GM21717 (cell line): ENCODE results near the gene KIRREL1.

Experiments used
- ATAC-seq: cut with Tn5 transposase; IDR thresholded peaks from one replicate; pipeline ENCODE4 v1.9.1; 2021; ENCODE audit warnings: mild to moderate bottlenecking, moderate library complexity; ENCODE audit not compliant: unreplicated experiment

The KIRREL1 gene

DNA sequence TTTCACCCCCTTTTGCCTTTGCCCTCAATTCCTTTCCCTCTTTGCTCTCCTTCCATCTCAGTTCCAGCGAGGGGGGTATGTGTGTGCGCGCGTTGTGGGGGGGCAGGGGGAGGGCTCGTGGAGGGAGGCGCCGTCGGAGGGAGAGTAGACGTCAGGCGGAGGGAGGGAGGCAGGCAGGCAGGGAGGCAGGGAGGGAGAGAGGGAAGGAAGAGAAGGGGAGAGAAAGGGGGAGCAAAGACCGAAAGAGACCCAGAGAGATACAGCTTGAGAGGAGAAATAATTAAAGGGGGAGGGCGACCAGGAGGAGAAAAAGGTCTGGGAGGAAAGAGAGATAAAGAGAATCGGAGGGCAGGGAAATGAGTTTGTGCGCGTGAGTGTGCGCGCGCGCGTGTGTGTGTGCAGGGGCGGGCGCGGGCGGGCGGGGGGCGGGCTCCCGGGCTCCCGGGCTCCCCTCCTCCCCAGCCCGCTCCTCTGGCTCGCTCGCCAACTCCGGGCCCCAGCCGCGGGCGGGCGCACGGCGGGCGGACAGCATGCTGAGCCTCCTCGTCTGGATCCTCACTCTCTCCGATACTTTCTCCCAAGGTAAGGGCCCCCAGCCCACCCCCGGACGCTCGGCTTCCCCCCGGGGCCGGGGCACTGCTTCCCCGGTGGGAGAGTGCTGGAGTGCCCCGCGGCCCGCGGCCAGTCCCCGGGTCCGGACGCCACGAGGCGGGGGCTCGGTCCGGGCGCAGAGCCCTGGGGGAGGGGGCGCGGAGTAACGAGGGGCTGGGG is at the start of gene KIRREL1:
TSS of gene KIRREL1 (plus strand) at position 499 of the 771 bp plus-strand sequence. CDS start at position 531, 32 bp downstream.
- no peak for ATAC-seq

DNA sequence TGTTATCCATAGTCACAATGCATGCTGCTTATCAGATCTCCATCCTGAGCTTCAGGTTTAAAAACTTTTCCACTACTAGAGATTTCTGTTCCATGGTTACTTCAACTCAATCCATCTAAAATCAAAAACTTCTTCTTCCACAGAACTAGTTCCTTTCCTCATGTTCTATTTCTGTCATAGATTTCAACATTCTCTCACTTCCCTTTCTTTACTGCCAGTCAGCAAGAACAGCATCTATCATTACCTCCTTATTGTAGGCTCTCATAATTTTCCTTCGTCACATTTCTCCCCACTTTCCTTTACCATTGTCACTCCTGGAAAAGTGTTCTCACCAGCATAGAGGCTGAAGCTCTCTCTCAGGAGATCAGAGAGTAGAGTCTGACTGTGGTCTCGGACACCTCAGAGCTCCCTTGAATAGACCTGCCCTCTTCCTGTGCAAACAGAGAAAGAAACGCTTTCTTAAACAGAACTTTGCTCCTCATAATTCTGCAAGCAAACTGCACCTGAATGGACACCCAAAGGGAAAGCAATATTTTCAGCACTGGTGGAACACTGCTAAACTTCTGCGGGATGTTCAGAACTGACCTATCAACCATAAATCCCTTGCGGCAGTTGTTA is 48.7 kb upstream of the KIRREL1 start:
- ATAC-seq = no peak

DNA sequence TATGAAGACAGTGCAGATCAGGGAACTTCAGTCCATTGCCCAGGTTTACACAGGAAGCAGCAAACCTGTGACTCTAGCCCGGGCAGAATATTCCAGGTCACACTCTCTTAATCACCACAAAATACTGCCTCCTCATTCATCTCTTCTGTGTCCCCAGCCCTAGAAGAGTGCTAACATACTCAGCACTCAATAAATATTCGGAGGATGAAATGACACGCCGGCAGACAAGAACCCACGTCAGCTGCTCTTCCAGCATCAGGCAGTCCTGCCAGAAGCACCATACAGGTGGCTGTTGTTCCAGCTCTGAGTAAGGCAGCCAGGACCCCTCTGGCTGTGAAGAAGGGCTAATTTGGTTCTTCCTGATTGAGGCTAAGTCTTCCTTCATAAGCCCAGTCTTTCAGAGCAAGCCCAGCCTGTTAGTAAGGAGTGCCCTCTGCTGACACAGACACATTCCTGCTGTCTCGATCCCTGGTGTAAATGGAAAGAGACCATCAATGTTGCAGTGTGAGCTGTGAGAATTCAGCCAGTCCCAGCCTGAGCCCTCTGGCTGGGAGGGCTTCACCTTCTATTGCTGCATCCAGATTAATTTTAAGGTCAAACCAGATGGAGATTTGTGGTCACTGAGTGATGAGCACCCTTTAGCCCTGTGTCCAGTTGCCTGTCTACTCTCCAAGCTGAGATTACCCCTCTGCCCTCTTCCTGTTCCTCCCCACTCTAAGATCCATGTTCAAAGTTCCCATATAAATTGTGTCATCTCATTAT is 45.0 kb upstream of the KIRREL1 start:
- ATAC-seq = no peak

DNA sequence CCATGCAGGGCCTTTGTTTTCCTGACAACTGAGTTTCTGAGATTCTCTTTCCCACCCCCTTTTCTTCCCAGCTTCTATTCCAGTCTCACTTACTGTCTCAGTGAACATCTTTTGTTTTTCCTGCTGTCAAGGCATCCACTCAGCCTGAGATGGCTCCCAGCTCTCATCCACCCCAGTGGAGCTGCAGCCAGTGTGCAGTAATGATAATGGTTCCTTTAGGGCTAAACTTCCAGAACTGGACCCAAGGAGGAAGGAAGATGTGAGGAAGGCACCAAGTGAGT is 44.4 kb upstream of the KIRREL1 start:
- ATAC-seq = no peak

DNA sequence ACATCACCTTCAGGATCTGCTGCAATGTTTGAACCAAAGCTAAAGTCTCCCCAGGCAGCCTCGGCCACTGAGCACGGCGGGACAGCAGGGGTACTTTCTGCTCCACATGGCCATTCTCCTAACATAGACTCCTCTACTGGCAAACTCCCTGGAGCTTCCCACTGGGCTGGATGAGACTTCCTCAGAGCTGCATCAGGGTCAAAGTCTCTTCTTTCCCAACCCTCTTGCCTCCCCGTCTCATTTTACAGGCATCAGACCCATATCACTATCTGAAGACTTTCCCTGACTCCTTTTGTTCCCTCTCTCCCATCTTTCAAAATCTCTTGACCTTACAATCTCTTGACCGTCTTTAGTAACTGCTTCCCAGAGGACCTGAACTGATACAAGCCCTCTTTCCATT is 42.2 kb upstream of the KIRREL1 start:
- no peak for ATAC-seq

DNA sequence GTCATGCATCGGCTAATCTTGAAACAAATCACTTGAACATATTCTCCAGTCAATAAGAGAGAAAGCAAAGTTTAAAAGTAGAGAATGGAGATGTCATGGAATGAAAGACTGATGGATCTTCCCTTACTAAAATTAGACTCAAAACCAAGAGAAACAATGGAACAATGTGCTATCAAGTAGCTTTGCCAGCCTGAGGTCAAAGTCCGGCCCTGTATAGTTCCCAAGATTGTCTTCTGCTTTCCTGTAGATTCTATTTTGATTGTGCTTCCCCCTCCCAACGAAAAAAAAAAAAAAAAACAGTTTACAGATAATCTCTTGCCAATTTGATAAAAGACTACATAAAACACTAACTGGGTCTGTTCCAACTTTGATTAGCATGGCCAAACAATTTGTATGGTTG is 40.8 kb upstream of the KIRREL1 start:
- no peak for ATAC-seq

DNA sequence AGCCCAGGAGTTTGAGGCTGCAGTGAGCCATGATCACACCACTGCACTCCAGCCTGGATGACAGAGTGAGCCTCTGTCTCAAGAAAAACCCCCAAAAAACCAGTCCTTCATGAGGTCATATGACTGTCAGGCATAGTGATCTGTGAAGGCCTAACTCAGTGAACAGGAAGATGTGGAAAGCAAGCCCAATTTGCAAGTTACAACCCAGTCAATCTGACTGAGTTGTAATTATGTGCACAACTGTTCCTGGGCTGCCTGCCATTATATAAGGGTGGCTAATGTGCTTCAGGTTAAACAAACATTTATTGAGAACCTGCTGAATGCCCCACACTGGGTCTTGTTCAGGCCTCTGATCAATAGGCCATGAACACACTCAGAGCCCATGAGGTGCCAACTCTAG is 38.2 kb upstream of the KIRREL1 start:
- ATAC-seq = no peak

DNA sequence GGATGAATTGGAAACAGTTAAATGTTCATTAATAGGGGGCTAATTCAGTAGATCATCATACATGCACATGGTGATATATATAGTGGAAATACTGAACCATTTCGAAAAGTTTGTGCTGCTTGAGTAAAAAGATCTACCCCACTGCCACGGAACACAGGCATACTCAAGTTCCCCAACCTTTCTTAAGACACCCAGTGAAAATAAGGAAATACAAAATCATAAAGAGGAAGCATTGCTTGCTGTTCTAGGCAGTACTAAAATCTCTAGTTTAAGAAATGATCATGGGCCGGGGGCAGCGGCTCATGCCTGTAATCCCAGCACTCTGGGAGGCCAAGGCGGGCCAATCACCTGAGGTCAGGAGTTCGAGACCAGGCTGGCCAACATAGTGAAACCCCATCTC is 37.6 kb upstream of the KIRREL1 start:
- no peak for ATAC-seq

DNA sequence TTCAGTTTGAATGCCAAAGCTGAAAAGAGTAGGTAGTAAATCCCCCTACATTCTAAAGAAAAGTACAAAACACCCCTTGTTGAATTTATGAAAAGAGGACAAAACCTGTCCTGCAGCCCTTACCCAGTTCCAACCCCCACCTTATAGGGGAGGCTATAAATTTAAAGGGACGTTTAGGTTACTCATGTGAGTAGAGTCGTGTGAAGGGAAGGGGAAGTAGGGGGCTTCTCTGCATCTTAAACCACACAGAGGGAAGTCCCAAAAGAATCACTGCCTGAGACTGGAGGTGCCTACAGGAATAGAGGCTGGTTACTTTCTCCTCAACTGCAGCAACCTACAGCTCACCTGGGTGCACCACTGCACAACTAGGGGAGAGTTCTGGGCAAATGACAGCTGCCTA is 36.7 kb upstream of the KIRREL1 start:
- no peak for ATAC-seq

DNA sequence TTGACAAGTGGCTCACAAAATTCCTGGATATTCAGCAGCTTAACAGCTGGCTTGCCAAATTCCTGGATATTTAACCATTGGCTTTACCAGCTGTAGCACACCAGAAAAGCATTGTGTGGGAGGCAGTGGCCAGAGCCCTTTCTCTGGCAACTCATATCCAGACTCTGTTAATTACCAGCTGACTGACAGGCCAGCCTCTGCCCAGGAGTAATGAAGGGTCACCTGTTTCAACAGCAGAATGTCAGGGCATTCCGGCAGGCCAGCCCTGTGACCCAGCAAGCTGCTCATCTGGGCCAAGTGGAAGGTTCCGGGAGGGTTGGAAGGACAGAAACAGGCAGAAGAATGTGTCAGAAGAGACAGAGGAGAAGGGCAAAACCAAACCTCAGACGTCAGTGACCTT is 35.2 kb upstream of the KIRREL1 start:
- no peak for ATAC-seq

DNA sequence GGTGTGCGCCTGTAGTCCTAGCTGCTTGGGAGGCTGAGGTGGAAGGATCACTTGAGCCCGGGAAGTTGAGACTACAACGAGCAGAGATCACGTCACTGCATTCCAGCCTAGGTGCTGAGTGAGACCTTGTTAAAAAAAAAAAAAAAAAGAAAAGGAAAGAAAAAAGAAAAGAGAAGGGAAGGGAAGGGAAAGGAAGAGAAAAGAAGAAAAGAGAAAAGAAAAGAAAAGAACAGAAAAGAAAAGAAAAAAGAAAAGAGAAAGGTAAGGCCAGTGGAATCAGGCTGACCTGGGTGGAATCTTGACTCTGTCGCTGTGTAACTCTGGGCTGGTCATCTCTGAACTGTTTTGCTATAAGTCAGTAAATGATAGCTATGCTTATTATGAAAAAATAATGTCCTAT is 33.7 kb upstream of the KIRREL1 start:
- ATAC-seq = no peak

DNA sequence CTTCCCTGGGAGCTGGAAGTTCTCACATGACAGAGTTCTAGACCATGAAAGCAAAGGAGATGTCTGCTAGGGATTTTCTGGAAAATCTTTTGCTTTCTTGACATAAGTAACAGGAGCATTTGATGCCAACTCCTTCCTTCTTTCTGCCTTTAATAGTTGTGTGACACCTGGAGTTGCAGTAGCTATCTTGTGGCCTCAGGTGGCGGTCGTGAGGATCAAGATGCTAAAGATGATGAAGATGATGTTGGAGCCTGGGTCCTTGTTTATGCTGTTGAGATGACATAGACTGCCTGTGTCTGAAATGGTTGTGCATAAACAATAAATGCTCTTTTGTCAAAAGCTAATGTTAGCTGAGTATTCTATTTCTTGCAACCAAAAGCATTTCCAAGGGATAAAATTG is 32.7 kb upstream of the KIRREL1 start:
- ATAC-seq = no peak

DNA sequence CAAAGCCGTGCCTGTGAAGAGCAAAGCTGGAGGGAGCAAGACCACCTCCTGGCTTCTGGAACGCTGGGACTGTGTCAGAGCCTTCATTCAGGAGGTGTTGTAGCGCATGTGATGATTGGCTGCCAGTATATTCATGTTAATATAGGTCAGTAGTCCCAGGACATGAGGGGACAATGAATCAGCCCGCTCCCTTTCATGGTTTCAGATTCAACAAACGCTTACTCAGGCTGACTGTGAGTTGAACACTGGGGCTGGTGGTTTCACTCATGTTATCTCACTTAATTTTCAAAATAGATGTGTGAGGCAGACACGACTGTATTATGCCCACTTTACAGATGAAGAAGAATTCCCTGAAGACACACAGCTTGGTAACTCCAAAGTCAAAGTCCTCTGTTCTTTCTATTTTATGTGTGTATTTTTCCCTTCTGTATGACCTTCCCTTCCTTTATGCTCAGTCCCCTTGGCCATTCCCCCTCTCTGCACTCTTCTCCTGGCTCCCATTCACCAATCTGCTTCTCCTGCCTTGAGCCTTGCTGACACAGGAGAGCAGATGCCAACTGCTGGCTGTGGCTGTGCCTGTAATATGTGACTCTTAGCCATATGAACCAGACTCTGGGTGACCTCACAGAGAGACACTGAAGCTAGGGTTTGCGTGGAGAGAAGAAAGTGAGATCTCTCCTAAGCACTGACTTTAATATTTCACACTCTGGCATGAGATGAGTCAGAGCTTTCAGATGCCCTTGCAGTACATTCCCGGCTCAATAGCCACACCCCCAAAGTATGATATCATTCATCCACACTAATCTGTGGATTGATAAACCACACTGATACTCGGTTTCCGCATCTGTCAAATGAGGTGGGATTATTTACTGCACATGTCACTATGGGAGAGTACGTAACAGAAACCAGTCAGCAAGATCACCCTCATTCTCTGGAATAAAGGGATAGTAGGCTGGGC is 31.4 kb upstream of the KIRREL1 start:
- ATAC-seq = peak; percentile 70

DNA sequence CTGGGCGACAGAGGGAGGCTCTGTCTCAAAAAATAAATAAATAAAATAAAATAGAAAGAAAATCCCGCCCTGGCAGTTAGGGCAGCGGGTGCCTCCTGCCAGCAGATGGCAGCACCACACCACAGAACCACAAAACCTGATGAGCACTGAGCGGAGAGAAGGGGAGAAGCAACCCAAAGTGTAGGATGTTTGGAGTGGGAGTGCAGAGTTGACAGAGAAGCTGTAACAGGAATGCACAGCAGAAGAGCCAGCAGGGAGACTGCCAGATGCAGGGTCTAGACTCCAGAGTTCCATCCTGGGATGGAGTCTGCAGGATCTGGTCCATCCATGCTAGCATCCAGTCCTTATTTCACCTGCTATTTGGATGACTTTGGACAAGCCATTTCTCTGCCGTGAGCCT is 29.7 kb upstream of the KIRREL1 start:
- ATAC-seq = no peak

DNA sequence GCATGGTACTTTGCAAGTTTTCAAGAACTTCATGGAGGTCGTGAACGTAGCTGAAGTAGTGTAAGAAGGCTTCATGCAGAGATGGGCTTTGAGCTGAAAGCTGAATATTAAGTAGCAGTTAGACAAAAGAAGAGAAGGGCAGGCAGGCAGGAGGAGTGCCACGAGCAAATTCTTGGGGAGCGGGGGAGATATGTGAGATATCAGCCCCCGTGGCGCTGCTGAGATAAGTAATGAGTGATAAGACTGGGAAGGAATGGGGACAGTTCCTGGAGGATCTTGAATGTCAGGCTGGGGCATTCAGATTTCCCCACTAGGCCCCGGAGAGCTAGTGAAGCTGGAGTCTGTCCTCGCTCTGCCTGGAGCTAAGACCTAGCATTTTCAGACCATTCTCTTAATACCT is 27.9 kb upstream of the KIRREL1 start:
- ATAC-seq = no peak

DNA sequence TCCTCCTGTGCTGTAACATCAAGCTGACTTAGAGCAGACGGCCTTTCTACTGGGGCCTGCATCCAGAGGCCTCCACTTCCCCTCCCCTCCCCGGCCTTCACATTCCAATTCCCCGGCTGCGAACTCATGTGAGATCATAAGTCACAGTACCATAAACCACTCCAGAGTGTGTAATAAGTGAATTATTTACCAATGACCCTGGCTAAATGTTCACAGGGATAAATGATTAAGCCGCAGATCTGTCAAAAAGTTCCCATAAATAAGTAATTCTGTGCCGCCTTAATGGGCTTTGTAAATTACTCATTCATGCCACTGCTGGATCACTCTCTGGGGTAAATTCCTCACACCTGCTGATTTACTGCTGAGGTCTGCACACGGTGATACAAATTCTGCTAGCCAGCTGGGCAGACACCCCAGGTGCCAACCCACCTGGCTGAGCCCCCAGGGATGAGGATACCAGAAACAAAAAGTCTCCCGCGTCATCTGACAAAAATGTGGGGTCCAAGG is 27.4 kb upstream of the KIRREL1 start:
- ATAC-seq = no peak

DNA sequence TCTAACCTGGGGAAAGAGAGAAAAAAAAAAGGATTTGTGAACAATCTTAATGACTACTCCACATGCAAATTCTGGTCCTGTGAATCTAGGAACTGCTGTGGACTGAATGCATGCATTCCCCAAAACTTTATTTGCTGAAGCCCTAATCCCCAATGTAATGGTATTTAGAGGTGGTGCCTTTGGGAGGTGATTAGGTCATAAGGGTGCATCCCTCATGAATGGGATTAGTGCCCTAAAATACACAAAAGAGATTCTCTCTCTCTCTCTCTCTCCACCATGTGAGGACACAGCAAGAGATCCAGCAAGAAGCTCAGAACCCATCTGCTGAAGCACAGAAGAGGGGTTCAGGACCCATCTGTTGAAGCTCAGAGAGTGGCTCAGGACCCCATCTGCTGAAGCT is 26.2 kb upstream of the KIRREL1 start:
- ATAC-seq = no peak

DNA sequence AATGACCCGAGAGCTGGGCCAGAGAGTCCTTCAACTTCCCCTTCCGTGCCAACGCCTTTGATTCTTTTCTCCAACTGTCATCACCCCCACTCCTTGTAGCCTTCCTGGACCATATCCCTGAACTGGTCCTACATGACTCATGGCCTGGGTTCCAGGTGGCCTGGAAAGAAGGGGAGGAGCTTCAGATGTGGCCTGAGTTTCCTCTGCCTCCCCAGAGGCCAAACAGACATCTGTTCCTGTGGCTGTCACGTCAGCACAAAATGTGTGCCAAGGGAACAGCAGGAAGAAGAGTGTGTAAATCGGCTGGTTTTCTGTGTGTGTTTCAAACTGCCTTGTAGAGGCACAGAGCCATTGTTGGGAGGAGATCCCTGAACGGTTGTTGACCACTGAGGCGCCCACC is 24.9 kb upstream of the KIRREL1 start:
- ATAC-seq = no peak

DNA sequence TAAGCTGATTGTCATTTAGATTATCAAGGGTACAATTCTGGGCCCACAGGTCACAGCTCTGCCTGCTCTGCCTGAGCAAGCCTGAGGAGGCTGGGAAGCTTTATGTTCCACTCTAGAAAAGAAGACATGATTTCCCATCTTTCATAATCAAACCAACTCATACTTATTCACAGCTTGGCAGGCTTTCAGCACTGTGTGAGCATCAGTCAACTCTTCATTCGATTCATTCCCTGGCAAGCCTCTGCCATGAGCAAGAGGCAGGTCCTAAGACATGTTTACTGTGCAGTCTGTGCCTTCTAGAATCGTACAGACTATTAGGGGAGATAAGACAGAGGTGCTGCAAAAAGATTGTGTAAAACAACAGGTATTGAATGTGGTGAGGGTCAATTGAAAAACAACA is 24.5 kb upstream of the KIRREL1 start:
- ATAC-seq = no peak

DNA sequence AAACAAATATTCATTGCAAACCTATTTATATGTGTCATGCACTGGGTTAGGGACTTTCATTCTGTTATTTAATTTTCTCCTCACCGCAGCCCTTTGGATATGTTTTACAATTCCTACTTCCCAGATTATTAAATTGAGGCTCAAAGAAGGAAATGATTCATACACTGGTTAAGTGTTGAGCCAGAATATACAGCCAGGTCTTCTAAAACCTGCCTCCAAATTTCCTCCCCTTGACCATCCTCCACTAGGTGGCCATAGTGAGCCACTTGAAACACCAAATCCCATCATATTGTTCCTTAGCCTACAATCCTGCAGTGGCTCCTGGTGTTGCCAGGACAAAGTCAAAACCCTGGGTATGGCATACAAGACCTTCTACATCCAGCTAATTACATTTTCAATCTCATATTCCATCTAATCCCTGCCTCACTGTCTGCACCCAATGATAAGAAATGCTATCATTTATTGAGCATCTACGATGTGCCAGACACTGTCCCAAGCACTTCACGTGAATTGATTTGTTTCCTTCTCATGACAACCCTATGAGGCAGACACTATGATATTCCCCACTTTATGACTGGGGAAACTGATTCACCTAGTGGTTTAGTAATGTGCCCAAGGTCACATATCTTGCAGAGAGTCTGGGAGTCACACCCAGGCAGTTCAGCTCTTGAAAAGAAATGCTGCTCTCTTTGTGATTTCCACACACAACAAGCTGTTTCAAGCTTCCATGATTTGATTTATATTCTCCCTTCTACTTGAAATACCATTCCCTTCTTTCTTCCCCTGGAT is 23.6 kb upstream of the KIRREL1 start:
- ATAC-seq = no peak
